GM19238 (cell line): ENCODE measurements around the gene LMNTD2.
A peak's percentile ranks its signal among the peaks of the same experiment; 100 is the strongest.
"Not testable (repeated sequence)": the region's sequence is repeated elsewhere in the genome, so short reads cannot be mapped to it uniquely, and the experiment has no call there.

Source experiments
- DNase-seq: peaks from one replicate; pipeline ENCODE4 v3.0.0; 2011; ENCODE audit warnings: low spot score; ENCODE audit not compliant: insufficient read length

LMNTD2 gene

DNA sequence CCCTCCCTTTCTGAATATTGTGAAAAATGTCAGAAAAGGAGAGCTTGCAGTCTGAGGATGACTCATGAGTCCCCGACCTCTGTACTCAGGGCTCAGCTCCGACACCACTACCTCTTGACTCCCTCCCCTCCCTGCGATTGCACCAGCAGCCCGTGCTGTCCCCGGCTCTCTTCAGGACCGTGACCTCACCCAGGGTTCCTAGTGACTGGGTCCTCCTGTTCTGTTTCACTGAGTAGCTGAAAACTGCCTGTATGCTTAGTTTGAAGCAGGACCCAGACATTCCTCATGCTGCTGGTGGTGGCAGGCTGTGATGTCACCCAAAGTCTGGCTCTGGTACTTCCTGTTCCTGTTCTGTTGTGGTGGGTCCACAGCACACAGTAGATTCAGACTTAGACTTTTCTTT, 27.4 kb upstream of the LMNTD2 start:
- no peak for DNase-seq

DNA sequence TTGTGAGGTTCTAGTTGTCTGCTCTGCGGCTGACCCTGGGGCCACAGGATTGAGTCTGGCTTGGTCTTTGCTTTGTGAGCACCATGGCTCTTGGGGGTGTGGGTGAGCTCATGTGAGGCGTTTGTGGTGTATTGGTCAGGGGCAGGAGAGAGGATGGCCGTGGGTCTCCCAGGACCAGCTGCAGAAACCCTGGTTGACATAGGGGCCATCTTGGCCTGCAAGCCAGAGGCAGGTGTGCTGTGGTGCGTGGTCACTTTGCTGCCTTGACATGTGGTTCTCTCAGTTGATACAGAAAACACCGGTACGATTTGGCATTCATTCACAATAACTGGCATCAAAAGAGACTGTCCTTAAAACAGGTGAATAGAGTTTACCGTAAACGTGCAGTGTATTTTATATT, 27.0 kb upstream of the LMNTD2 start:
- DNase-seq = no peak

DNA sequence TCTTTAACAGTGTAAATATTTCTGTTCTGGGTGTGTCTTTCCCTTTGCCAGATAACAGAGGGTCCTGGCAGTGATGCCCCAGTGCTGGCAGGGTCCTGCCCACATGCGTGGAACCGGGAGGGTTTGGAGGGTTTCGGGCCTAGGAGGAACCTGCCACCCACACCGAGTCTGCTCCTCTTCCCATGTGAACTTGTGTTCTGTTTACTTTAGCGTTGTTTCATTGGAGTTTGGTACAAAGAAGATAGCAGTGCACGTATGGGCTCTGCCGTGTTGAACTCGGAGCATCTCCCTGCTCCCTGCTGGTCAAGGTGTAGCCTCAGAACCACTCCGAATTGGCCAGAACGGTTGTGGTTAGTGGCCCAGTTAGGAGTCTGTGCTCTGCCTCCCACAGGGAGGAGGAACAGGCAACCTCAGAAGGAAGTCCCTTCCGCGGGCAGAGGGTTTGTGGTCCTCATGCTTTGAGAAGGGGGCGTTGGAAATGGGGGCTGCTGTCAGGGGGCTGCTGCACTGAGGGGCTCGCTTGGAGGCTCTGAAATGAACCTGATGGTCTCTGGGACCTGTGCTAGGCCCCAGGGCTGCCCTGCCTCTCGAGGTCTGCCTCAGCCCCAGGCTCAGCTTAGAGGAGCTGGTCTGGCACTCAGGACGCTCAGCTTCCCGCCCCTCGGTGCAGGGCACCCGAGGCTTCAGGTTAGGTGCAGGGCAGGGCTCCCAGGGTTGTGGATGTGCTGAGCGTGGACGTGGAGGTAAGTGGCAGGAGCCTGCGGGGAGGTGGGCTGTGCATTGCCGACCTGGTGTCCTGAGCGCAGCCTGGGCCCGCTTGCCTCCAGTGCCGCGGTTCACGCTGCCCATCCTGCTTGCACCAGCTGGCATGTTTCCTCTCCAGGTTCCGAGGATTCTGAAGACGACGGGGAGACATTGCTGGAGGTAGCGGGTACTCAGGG, 26.1 kb upstream of the LMNTD2 start:
- DNase-seq = no peak

DNA sequence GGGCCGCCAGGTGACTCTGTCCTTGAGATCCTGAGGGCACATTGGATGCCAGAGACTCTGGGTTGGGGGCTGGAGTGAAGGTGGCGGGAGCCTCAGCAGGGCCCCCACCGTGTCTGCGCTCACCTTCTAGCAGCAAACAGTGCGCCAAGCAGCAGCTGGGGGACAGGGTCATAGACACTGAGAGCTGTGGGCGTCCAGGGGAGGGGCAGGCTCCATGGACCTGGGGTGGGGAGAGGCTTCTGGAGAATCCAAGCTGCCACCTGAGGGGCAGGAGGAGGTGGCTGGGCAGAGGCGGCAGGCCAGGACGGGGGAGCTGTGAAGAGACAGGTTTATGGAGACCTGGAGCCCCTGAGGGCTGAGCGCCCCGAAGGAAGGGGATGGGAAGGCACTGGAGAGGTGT, 23.7 kb upstream of the LMNTD2 start:
- DNase-seq = no peak

DNA sequence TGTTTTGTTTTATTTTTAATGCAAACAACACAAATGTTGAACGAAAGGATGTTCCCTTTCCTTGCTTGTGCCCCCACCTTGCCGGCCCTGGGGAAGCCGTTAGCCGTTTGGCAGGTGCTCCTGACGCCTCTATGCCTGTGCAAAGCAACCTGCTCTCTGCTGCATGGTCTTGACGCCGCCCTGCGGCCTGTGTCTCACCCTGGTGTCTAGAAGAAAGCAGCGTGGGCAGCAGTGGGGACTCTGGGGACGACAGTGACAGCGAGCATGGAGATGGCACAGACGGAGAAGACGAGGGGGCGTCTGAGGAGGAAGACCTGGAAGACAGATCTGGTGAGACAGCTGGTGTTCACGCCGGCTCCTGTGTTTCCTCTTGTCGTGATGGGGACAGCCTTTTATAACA, 21.2 kb upstream of the LMNTD2 start:
- DNase-seq = no peak

DNA sequence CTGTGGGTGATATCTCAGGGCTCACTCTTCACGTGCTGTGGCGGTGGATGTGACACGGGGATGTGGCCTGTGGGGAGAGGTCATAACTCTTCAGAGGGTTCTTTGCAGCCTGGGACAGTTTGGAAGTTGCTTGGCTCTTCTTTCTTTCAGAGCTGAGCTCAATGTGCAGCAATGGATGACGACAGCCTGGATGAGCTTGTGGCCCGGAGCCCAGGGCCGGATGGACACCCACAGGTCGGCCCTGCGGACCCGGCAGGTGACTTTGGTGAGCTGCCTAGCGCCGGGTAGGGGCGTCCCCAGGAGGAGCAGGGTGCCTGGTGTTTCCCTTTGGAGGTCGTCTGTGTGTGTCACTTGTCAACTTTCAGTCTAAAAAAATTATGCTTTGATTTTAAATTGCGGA, 20.8 kb upstream of the LMNTD2 start:
- DNase-seq = no peak

DNA sequence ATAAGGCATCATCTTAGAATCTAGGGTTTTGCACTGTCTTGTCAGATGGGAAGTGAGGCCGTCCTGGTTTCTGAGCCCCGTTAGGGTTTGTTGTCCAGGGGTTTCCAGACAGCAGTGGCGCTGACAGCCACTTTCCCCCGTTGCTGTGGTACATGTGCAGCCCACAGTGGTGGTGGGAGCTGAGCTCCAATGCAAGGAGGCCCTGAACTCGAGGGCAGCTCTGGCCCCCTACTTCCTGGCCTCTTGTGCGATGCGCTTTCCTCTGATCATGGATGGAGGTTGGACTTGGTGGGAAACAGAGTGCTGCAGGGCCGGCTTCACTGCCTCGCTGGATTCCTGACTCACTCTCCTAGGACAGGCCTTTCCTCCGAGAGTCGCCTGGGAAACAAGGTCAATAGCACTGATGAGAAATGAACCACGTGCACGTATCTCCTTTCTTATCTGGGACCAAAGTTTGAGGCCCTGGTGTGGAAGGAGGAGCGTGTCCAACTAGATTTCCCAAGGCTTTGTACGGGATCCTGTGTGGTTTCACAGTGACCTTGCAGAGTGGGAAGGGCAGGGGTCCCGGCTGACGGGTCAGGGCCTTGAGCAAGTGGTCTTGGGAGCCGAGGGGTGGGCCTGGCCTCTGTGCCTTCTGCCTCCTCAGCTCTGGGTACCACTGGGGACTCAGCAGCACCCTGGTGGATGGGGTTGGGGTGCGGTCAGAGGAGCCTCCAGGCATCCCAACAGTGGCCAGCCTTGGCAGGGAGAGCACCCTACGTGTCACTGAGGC, 19.5 kb upstream of the LMNTD2 start:
- DNase-seq = no peak

DNA sequence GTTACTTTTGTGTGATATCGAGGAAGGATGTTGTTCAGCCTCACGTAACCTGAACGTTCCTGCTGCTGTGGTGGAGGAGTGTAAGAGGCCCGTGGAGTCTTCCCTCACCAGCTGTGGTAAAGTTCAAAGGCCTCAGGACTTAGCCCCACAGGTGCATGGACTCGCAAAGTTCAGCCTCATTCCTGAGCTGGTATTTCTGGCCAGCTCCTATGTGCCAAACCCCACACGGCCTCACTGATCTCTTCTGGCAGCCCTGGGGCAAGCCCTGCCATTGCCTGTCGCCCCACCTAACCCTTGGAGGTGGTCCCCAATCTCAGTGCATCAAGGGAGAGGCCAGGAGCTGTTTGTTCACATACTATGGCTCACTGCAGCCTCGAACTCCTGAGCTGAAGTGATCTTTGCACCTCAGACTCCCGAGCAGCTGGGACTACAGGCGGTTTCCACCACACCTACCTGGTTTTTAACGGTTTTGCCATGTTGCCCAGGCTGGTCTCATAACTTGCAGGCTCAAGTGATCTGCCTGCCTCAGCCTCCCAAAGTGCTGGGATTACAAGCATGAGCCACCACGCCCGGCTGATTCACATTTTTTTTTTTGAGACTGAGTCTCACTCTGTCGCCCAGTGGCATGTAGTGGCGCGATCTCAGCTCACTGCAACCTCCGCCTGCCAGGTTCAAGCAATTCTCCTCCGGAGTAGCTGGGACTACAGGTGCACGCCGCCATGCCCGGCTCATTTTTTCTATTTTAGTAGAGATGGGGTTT, 17.9 kb upstream of the LMNTD2 start:
- DNase-seq = no peak

DNA sequence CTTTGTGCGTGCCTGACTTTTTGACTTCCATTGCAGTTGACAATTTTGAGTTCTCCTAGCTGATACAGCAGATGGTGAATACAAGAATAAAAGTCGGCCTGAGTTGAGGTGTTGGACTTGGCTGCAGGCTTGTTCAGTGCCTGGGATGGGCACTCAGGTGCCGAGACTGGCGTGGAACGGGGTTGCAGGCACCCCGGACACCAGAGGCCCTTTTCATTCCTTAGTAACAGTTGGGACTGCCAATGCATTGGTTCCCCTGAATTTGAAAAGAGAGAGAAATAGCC, 17.0 kb upstream of the LMNTD2 start:
- no peak for DNase-seq

DNA sequence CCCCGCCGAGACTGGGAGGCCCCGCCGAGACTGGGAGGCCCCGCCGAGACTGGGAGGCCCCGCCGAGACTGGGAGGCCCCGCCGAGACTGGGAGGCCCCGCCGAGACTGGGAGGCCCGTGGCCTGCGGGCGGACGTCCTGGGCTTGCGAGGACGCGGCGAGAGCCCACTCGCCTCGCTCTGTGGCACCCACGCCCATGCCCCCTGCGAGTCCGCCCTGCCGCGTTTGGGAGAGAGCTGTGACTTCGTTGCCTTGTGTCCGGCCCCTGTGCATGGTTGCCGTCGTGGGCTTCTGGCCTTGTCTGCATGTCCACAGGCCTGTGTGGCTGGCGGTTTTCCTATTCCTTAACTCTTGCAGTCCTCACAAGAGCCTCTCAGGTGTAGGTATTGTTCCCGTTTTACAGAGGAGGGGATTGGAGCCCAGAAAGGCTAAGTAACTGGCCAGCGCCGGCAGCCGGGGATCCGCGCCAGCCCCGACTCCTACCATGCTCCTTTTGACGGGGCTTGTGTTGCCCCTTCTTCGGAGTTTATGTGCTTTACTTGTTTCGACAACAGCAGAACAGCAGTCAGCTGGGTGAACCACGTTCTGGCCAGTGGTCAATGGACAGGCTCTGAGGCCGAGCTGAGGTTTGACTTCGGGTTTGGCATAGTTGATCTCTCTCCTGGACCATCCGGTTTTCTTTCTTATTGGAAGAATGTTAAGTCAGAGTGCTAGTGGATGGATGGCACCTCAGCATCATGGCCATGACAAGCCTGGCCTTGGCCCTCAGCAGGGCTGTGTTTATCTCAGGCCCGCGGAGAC, 16.5 kb upstream of the LMNTD2 start:
- DNase-seq = no peak

DNA sequence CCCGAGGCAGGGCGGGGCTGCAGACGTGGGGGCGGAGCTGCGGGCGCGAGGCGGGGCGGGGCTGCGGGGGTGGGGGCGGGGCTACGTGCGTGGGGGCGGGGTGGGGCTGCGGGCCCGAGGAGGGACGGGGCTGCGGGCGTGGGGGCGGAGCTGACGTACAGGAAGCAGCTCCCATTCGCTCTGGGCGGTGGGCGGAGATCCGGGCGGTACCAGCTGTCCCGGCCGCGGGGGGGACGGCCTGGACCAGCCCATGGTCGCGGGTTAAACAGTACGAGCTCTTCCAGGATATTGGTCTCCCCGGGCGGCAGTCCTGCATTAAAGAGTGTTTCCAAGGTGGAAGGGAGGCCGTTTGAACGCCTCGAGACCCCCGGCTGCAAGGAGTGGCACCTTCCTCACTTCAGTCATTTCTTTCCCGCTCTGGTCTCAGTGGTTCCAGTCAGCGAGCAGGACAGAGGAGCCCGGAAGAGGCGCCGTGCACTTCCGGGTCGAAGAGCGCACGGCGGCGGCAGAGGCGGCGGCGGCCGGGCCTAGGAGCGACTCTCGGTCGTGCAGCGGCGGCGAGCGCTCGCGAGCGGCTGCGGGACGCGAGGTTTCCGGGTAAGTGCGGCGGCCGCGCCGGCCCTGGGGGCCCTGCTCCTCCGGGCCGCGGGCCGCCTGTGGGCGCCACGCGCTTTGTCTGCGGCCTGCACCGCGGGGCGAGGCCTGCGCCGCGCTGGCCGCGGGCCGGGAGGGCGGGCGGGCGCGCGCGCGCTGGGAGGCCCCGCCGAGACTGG, 15.6 kb upstream of the LMNTD2 start, which contains the start of gene PHRF1:
PHRF1 (plus strand) TSS at position 475 of the 773 bp plus-strand sequence. CDS start 5,043 bp downstream, outside the sequence.
- DNase-seq = peak; percentile 100

DNA sequence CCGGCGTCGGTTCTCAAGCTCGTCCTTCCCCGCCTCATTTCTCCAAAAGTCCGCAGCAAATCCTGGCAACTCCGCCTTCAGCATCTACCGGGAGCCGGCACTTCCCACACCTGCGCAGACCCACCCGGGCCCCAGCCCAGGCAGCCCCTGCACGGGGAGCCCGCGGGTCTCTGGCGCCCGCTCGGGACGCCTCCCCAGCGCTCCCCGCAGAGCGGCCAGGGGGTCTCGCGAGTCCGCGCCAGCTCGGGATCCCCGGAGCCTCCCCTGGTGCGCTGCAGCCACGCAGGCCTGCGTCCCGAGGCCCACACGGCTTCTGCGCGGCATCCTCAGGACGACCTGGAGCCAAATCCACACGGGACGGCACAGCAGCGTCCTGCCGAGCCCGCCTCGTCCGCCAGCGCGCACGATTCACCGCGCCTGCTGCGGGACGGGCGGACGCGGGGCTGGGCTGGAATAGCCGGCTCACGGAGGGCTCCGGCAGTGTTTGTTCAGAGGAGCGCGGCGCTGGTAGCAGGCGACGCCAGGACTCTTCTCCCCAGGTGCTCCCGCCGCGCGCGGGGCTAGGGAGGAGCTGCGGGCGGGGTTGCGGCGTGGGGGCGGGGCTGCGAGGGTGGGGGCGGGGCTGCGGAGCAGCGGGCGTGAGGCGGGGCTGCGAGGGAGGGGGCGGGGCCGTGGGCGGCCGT, 14.9 kb upstream of the LMNTD2 start:
- peak; percentile 53 for DNase-seq

DNA sequence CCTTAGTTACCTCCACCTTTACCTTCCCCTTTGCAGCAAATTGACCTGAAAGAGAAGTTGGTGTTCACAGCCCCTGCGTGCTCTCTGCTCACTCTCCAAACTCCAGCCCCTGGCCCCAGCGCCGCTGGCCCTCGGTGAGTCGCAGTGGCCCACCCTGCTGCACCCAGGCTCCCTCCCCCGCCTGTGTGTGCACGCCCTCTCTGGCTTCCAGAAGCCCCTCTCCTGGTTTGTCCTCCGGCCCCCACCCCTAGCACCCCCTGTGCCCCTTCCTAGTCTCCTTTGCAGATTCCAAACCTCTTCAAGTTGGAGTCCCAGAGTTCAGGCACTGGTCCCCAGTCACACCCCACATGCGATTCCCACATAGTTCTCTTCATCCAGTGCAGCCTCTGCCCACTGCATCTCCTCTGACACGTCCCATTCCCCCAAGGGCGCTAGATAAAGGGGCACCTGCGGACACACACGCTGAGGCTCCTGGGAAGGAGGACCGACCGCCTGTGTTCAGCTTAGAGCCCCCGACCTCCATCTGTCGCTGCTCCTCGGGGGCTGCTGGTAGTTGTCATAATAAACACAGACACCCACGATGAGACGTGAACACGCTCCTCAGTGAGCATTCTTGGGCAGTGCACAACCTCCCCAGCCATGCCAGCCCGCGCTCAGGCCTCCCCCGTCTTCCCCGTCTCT, 14.2 kb upstream of the LMNTD2 start:
- no peak for DNase-seq

DNA sequence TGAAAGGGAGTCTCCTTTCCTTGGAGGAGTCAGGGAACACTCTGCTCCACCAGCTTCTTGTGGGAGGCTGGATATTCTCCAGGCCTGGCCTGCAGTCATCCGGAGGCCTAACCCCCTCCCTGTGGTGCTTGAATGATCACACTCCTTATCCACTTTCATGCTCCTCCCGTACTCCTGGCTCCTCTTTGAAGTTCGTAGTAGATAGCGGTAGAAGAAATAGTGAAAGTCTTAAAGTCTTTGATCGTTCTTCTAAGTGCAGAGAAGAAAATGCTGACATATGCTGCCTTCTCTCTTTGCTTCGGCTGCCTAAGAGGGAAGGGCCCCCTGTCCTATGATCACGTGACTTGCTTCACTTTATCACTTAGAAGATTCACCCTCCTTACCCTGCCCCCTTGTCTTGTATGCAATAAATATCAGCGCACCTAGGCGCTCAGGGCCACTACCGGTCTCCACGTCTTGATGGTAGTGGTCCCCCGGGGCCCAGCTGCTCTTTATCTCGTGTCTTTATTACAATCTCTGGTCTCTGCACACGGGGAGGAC, 13.6 kb upstream of the LMNTD2 start:
- not testable (repeated sequence) for DNase-seq

DNA sequence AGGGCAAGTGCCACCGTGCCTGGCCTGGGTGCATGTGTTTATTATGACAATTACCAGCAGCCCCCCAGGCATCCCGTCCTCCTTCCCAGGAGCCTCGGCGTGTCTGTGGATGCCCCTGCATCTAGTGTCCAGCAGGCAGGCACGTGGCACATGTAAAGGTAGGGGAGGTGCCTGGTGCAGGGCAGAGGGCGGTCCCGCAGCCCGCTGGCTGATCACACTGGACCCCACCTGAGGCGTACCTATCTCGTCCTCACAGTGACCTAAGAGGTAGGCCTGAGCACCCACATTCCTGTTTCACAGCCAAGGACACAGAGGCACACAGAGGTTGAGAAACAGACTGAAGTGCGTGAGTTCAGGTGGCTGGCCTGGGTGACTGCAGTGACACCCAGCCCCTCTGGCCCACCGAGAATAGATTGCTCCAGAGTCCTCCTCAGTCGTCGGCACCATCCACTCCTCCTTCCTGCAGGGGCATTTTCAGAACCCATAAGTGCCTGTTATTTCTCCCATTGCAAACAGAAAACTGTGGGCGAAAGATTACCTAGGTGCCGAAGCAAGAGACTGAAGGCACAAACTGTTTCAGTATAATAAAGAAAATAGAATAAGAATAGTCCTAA, 12.7 kb upstream of the LMNTD2 start:
- DNase-seq = no peak

DNA sequence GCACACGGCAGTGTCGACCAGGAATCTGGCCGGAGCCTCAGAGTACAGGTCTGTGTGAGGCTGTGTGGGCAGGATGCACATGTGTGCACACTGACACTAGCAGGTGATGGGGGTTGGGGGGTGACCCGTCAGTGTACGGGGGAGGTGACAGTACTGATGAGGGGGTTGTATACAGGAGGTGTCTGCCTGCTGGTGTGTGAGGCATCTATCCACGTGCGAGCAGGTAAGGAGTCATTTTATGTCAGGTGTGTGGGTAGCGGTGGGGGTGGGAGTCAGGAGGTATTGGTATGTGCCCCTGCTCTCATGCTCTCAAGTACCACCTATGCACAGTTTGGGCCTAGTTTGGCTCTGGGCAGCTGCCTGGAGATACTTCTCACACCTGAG, 11.3 kb upstream of the LMNTD2 start:
- no peak for DNase-seq

DNA sequence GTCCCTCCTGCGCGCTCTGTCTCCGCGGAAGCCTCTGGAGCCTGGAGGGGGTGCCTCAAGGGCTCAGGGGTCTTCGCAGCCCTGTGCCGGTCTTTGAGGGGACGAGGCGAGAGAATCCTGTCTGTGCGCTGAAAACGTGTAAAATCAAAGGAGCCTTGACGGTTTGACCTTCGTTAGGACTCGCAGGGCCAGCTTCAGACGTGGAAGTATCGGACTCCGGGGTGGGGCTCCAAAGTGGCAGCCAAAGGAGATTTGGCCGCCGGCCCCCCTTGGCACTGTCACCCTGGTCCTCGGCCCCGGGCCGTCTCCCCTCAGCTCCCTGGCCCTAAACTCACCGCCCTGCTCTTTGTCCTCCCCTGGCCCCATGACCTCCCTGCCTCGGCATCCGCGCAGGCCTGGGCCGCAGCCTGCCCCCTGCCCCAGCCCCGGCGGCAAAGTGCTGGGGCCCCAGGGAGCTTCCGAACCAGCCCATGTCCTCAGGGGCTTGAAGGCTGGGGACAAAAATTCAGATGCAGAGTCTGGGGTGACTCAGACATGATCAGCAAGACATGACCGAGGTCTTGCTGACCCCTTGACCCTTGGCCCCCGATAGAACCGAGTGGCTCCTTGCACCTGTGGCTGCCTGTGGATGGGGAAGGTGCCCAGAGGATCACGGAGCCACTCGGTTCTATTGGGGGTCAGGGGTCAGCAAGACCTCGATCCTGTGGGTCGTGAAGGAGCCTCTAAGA, 8.8 kb upstream of the LMNTD2 start:
- DNase-seq = no peak
